Stimulated activated naive B cell treated with anti-CD40 and anti-IgM and Interleukin-4, amounts not matched to agents 10 μg/mL and 1 μg/mL and 100 μg/mL, for 72 hours (primary cell): ENCODE measurements around the gene C20orf204.
A peak's percentile ranks its signal among the peaks of the same experiment; 100 is the strongest.

Source experiments
- ATAC-seq, 2 donors: fragments of 150-1000 bp; cut with Tn5 transposase; replicated peaks; 2 replicates each; pipeline ENCODE4 v1.10.0; 2021; ENCODE audit warnings: moderate library complexity in 1 of 2
- DNase-seq: peaks from one replicate; pipeline ENCODE4 v3.0.0; 2021
- H3K27ac Mint-ChIP-seq: one replicate; pipeline ENCODE4 v1.8.0; 2022; ENCODE audit warnings: mild to moderate bottlenecking, mixed read lengths
- H3K27me3 Mint-ChIP-seq, 2 donors: one replicate each; pipeline ENCODE4 v1.8.0; 2022; ENCODE audit warnings: mixed read lengths in 2 of 2
- H3K36me3 Mint-ChIP-seq, 2 donors: one replicate each; pipeline ENCODE4 v1.8.0; 2022; ENCODE audit warnings: mixed read lengths in 2 of 2, mild to moderate bottlenecking in 1 of 2
- H3K4me1 Mint-ChIP-seq, 2 donors: one replicate each; pipeline ENCODE4 v1.8.0; 2022; ENCODE audit warnings: mixed read lengths in 2 of 2, mild to moderate bottlenecking in 1 of 2
- H3K4me3 Mint-ChIP-seq, 2 donors: one replicate each; pipeline ENCODE4 v1.8.0; 2022; ENCODE audit warnings: mild to moderate bottlenecking in 2 of 2, mixed read lengths in 2 of 2, moderate library complexity in 1 of 2
- H3K9me3 Mint-ChIP-seq, 2 donors: one replicate each; pipeline ENCODE4 v1.8.0; 2022; ENCODE audit warnings: mixed read lengths in 2 of 2, mild to moderate bottlenecking in 1 of 2

The C20orf204 gene

DNA sequence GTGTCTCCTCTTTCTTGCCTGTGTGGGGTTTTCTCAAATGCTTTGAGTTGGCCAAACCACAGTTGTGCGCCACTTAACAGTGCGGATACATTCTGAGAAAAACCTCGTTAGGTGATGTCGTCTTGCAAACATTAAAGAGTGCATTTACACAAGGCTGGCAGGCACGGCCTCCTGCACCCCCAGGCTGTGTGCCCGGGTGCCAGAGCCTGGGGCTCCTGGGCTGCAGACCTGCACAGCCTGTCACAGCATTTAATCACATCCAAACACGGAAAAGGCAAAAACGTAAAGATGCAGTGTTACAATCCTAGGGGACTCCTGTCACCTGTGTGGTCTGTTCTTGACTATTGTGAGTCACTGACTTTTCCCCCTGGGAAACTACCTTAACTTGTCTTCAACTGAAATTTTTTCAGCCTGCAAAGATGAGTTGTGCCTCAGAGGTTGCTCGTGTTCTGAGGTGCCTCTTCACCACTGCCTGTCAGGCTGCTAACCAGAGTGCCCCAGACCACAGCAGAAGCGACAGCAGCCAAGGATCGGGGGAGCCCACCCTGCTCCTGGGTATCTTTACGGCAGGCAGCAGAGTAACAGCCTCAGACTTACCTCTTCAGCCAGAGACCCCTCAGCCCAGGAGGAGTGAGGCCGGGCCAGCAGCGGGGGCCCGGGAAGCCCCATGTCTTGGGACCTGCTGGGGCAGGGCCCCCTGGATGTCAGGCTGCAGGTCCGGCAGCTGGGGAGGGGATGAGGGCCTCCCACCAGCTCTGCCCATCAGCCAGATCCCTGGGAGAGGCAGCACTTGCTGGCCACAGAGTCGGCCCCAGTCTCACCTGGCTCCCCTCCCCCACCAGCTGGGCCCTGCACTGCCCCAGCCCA, 683 bp upstream of the C20orf204 start:
- no peak for DNase-seq
- no peaks in the 10 kb centered on the region for H3K9me3 Mint-ChIP-seq
- H3K27ac Mint-ChIP-seq, result peak overlapping the region; percentile 31
- peaks cover 20 to 40% of the 10 kb centered on the region in 2 donors for H3K36me3 Mint-ChIP-seq
- peak in 1 of 2 donors; percentile 28 for ATAC-seq
- H3K4me1 Mint-ChIP-seq, result peaks cover 19 to 46% of the 10 kb centered on the region in 2 donors
- peaks cover 7 to 30% of the 10 kb centered on the region in 2 donors for H3K27me3 Mint-ChIP-seq
- peak overlapping the region; percentile 23 to 35 for H3K4me3 Mint-ChIP-seq

DNA sequence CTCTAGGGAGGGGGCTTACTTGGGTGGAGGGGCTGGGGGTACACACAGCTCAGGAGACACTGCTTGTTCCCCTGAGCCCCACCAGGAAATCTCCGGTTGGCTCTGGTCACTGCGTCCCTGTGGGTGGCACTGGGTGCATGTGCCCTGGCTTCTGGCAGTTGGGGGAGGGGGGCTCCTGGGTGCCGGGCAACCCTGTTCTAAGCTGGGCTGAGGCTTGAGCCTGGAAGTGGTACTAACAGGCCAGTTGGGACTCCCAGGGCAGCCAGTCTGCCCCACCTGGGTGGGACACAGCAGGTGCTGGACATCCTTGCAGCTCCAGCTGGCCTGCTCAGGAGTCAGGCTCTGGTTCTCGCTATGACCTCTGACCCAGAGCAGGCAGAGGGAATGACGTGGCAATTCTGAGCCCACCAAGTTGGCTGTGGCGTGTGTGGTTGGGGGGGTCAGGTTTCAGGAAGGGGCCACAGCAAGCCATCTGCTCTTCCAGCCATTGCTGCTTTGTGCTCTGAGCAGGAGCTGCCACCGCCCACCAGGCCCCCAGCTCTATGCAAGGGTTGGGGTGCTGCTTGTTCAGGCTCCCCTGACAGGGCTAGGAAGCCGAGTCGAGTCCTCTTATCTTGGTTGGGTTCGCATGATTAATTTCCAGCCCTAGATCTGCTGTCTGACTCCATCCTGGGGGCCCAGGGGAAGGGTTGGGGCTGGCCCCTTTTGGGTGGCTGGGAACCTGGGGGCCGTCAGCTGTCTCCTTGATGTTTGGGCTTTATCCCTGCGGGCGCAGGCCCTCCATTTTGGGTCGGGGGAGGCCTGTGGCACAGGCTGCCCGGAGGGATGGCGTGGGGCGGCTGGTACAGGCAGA, 590 bp downstream of the C20orf204 start:
- H3K27me3 Mint-ChIP-seq, result peaks cover 7 to 33% of the 10 kb centered on the region in 2 donors
- ATAC-seq (no peak), DNase-seq (no peak)
- no peak overlapping the region for H3K27ac Mint-ChIP-seq
- peaks cover 19 to 46% of the 10 kb centered on the region in 2 donors for H3K4me1 Mint-ChIP-seq
- peaks cover 9 to 33% of the 10 kb centered on the region in 2 donors for H3K36me3 Mint-ChIP-seq
- H3K9me3 Mint-ChIP-seq, result no peaks in the 10 kb centered on the region
- peak overlapping the region in 1 of 2 donors; percentile 19 for H3K4me3 Mint-ChIP-seq

DNA sequence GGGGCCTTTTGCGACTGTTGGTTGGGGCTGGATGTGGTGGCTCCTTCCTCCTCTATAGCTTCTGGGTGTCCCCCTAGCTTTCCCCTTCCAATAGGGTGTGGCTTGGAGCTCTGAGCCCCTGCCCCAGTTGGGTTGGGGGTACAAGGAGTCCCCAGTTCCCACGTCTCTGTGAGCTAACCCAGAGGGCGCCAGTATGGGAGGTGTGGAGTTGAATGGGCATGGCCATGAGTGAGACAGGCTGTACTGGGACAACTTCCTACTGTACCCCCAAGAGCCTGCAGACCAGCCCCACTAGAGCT, 1.2 kb downstream of the C20orf204 start:
- H3K36me3 Mint-ChIP-seq, result peaks cover 9 to 27% of the 10 kb centered on the region in 2 donors
- no peak overlapping the region for H3K4me3 Mint-ChIP-seq
- H3K27ac Mint-ChIP-seq, result no peak overlapping the region
- no peaks in the 10 kb centered on the region for H3K9me3 Mint-ChIP-seq
- H3K4me1 Mint-ChIP-seq, result peaks cover 19 to 46% of the 10 kb centered on the region in 2 donors
- ATAC-seq, result no peak
- no peak for DNase-seq
- H3K27me3 Mint-ChIP-seq, result peaks cover 7 to 37% of the 10 kb centered on the region in 2 donors

DNA sequence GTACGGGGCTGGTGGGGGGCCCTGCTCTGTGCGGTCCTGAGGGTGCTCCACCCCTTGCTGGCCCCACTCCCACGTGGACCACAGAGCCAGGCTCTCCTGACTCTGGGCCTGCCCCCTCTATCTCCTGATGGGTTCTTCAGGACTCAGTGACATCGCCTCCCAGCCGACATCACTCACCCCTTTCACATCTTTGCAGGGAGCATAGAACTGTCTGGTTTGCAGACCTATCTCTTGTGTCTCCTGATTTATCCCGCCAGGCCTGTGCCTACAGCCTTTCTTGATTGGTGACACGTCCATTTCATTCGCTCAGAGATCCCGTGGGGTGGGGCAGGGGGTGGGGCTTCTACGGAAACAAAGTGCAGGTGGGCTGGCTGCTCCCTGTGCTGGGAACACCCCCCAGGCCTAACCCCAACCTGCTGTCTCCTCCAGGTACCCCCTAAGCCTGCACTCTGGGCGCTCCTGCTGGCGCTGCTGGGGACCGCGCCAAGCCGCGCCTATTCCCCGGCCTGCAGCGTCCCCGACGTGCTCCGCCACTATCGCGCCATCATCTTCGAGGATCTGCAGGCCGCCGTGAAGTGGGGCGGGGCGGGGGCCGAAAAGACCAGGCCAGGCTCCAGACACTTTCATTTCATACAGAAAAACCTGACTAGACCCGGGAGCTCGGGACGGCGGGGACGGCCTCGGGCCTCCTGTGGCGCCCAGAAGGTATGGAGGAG, 1.7 kb downstream of the C20orf204 start:
- no peaks in the 10 kb centered on the region for H3K9me3 Mint-ChIP-seq
- H3K4me1 Mint-ChIP-seq, result peaks cover 19 to 42% of the 10 kb centered on the region in 2 donors
- ATAC-seq (no peak), DNase-seq (no peak)
- H3K4me3 Mint-ChIP-seq, result peak overlapping the region in 1 of 2 donors; percentile 86
- H3K36me3 Mint-ChIP-seq, result peaks cover 5 to 22% of the 10 kb centered on the region in 2 donors
- no peak overlapping the region for H3K27ac Mint-ChIP-seq
- H3K27me3 Mint-ChIP-seq, result peaks cover 7 to 39% of the 10 kb centered on the region in 2 donors

DNA sequence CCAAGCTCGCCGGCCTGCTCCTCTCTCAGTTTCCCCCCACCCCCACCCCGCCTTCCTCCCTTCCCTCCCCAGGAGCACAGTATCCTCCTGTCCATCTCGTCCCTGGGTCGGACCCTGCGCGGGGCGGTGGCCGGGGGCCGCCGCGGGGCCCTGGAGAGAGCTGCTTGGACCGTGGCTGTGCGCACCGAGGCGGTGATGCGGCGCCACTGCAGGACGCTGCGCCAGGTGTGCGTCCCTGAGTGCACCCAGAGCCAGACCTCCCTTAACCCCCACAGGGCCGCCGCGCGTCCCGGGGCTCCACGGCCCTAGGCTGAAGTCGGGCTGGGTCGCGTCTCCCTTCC, 2.2 kb downstream of the C20orf204 start:
- no peak for DNase-seq
- H3K4me3 Mint-ChIP-seq, result peak overlapping the region in 1 of 2 donors; percentile 86

DNA sequence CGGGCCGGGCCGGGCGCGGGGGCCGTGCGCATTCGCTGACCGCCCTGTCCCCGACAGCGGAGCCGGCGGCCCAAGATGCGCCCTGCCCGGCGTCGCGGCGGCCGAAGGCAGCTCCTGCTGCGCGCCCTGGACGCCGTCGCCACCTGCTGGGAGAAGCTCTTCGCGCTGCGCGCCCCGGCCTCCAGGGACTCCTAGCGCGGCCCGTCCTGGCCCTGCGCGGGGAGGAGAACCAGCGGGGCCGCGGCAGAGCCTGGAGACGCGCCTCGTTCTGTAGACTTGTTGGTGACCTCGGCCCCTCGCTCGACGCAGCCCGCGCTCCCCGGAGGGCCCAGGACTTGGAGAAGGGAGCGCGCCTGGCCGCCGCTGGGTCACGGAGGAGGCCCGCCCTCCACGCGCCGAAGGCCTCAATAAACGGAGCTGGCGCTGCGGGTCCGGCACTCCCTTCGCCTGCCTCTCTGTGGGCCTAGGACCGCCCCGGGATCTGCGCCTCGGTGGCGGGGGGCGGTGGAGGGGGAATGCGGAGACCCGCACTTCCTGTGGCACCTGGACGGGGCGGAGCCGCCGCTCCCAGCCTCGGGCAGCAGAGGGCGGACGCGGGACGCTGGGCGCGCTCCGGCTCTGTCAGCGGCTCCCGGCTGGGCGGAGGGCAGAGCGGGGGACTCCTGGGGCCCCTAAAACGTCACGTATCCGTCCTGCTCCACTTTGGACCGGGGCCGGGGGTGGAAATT, 2.7 kb downstream of the C20orf204 start:
- Mint-ChIP-seq H3K27me3 (peaks cover 7 to 39% of the 10 kb centered on the region in 2 donors), H3K27ac (peak overlapping the region; percentile 62), H3K9me3 (no peaks in the 10 kb centered on the region), H3K4me1 (peaks cover 19 to 42% of the 10 kb centered on the region in 2 donors), H3K4me3 (peak overlapping the region; percentile 80 to 86), H3K36me3 (peaks cover 2 to 14% of the 10 kb centered on the region in 2 donors)
- peak; percentile 79 to 83 for ATAC-seq
- DNase-seq, result peak; percentile 68

More for the DNA sequence above, 2.2 kb downstream of the C20orf204 start:
- Mint-ChIP-seq H3K36me3 (peaks cover 5 to 17% of the 10 kb centered on the region in 2 donors), H3K27me3 (peaks cover 7 to 39% of the 10 kb centered on the region in 2 donors), H3K27ac (no peak overlapping the region), H3K4me1 (peaks cover 19 to 42% of the 10 kb centered on the region in 2 donors), H3K9me3 (no peaks in the 10 kb centered on the region)
- peak; percentile 33 to 39 for ATAC-seq

DNA sequence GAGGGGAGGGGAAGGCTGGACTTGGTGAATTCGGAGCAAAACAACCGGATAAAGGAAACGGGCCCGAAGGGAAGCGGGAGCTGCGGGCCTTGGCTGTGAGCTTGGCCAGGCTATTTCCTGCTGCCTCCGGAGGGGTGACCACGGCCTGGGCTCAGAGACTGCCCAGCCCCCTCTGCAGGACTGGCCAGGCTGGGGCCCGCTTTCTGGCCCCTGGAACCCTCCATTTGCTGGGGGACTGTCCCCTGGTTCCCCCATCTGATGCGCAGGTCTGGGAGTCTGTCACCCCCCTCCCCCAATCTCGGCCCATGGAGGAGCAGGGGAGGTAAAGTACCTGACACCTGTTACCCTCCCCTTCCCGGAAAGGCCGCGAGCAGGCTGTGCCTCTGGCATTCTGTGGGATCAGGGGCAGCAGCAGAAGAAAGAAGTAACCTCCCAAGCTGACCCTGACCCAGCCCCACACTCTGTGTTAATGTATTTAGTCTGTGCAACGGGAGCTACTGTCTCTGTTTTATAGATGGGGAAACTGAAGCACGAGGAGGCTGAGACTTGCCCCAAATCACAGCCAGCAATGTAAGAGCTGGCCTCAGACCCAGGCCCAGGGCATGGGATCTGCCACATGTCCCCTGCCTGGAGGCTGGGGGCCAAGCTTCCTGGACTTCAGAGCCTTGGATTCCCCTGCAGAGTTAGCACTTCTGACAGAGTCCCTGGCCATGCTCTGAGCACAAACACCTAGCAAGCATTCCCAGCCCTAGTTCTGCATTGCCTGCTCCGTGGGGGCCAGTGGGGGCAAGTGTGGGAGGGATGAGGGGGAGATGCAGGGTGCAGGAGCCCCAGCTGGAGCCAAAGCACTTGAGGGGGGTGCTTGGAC, 3.5 kb downstream of the C20orf204 start:
- no peak for DNase-seq
- peaks cover 9 to 42% of the 10 kb centered on the region in 2 donors for H3K27me3 Mint-ChIP-seq
- peaks cover 0 to 6% of the 10 kb centered on the region in 2 donors for H3K36me3 Mint-ChIP-seq
- no peak for ATAC-seq
- peak overlapping the region; percentile 80 to 86 for H3K4me3 Mint-ChIP-seq
- peaks cover 16 to 42% of the 10 kb centered on the region in 2 donors for H3K4me1 Mint-ChIP-seq
- peak overlapping the region; percentile 42 for H3K27ac Mint-ChIP-seq
- H3K9me3 Mint-ChIP-seq, result no peaks in the 10 kb centered on the region

DNA sequence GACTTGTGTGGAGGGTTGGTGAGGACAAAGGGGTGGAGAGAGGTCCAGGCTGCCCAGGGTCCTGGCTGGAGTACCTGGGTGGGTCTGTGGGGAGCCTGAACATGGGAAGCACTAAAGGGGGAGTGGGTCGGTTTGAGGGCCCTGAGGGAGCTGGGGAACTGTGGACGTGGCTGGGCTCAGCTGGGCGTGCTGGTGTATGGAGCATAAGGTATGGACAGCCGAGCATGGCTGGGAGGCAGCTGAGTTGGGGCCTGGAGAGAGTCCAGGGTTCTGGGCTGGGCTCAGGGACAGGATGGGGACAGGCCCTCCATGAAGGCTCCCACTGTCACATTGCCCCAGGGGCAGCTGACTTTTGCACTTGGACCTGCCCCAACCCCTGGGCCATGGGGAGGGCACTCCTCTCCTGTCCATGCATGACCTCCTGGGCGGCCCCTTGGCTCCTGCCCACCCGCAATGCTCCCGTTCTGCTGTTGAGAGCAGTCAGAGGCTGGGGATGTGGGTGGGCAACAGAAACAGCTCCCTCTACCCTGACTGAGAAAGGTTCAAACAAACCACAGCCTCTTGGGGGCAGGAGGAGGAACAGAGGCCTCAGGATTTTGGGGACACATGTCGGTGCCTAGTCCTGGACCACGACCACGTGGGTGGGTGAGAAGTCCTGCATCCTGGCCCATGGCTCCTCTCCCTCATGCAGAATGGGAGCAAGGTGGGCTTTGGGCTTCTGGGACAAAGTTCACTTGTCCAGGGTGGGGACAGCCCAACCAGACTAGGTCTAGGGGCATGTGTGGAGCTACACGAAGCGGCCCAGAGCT, 4.5 kb downstream of the C20orf204 start:
- DNase-seq (no peak), ATAC-seq (no peak)
- Mint-ChIP-seq H3K27ac (no peak overlapping the region), H3K4me3 (no peak overlapping the region), H3K9me3 (no peaks in the 10 kb centered on the region), H3K36me3 (peaks cover 0 to under 1% of the 10 kb centered on the region in 2 donors), H3K27me3 (peaks cover 16 to 51% of the 10 kb centered on the region in 2 donors), H3K4me1 (peaks cover 12 to 37% of the 10 kb centered on the region in 2 donors)

DNA sequence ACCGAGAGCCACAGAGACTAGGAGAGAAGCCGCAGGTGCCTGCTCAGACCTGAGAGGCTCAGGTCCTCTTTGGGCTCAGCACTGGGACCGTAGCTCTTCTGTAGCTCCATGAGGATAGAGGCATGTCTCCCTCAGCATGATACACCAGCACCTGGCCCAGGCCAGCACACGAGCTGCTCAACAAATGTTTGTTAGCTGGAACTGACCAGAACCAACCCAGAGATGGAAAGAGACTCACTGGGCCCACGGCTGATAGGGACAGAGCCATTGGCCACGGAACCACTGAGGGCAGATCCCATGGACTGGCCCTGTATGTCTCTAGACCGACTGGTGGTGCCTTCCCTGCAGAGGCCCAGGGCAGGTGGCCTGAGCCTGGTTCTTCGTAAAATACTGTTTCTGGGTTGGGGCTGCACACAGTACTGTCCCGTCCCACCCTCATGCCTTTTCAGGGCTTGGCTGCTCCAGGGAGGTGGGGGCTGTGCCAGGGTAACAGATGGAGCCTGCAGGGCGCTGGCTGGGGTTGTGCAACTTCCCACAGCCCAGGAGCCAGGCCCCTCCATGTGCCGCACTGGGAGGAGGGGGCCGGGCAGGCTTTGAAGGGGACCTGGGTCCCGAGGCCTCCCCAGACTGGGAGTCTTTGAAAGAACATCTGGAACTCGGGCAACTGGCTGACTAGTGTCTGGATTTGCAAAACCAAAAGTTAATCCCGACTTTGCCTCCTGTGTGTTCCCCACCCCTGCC, 5.2 kb downstream of the C20orf204 start:
- DNase-seq (no peak), ATAC-seq (no peak)
- no peak overlapping the region for H3K27ac Mint-ChIP-seq
- H3K9me3 Mint-ChIP-seq, result no peaks in the 10 kb centered on the region
- peak overlapping the region in 1 of 2 donors; percentile 85 for H3K4me3 Mint-ChIP-seq
- peaks cover 12 to 37% of the 10 kb centered on the region in 2 donors for H3K4me1 Mint-ChIP-seq
- no peaks in the 10 kb centered on the region for H3K36me3 Mint-ChIP-seq
- peaks cover 21 to 59% of the 10 kb centered on the region in 2 donors for H3K27me3 Mint-ChIP-seq

DNA sequence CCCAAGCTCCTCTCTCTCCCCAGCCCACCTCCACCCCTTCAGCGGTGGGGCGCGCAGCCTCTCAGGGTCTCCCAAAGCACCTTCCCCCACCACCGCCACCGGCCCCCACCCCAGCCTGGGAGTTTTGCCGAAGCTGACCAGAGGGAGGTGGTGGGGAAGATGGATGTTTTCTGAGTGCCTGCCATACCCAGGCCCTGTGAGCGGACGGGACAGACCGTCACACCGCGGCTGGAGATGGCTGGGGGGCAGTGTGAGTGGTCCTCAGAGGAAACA, 5.7 kb downstream of the C20orf204 start:
- H3K4me1 Mint-ChIP-seq, result peaks cover 10 to 32% of the 10 kb centered on the region in 2 donors
- DNase-seq (no peak), ATAC-seq (no peak)
- H3K4me3 Mint-ChIP-seq, result peak overlapping the region in 1 of 2 donors; percentile 85
- no peaks in the 10 kb centered on the region for H3K36me3 Mint-ChIP-seq
- no peak overlapping the region for H3K27ac Mint-ChIP-seq
- H3K9me3 Mint-ChIP-seq, result no peaks in the 10 kb centered on the region
- H3K27me3 Mint-ChIP-seq, result peaks cover 26 to 61% of the 10 kb centered on the region in 2 donors

DNA sequence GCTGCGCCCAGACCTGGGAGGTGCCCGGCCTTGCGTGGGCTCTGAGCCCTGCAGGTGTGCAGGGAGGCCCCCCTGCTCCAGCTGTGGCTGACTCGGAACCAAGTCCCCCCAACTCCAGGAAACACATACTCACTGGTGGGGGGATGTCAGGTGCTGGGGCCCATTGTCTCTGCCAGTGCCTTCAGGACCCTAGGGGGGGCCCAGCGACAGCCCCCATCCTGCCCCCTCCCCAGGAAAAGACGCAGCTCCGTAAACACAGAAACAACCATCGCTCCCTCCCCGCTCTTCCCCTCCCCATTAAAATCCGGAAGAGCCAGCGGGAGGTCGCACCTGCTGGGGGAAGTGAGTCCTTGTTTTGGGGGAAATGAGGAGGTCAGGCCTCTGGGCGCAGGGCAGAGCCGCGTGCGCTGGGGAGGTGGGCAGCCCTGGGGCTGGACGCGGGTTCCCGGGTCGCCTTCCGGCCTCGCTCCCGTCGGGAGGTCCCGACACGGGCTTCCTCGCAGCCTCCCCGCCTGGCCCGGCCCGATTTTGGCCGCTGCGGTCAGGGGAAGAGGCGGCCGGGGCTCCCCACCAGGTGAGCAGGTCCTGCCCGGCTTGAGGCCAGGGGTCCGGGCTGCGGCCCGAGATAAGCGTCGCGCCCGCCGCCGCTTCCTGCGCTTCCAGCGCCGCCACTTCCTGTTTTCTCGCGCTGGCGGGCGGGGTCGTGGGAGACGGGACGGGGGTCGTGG, 6.2 kb downstream of the C20orf204 start:
- DNase-seq (no peak), ATAC-seq (no peak)
- Mint-ChIP-seq H3K4me3 (peak overlapping the region; percentile 78 to 85), H3K36me3 (no peaks in the 10 kb centered on the region), H3K9me3 (no peaks in the 10 kb centered on the region), H3K27me3 (peaks cover 31 to 61% of the 10 kb centered on the region in 2 donors), H3K27ac (peak overlapping the region; percentile 86), H3K4me1 (peaks cover 10 to 27% of the 10 kb centered on the region in 2 donors)
